GM12873 (cell line): ENCODE measurements around the gene EMX1.

Experiments
- TF ChIP-seq, protein P1 (sequence below): IDR thresholded peaks from 2 replicates; pipeline ENCODE4 v1.5.1; 2012; ENCODE audit warnings: low read depth, mild to moderate bottlenecking, moderate library complexity, low read length, control low read depth; ENCODE audit not compliant: insufficient read depth; ENCODE audit errors: missing control alignments

Gene EMX1

DNA sequence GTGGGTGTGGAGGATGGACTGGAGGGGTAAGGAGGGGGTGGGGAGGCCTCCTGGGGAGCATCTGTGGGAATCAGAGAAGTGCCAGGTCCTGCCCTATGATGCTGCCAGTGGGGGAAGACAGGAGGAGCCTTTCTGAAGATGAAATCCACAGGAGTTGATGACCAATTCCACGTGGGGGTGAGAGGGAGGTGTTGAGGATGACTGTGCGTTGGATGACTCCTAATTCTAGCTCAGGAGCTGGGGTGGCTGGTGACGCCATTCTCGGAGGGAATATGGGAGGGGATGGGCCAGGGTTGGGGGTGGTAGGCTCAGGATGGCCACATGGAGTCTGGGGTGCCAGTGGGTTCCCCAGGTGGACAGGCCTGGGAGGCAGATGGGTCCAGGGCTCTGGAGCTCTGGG lies 32.3 kb downstream of the EMX1 start:
- TF ChIP-seq, protein P1, sequence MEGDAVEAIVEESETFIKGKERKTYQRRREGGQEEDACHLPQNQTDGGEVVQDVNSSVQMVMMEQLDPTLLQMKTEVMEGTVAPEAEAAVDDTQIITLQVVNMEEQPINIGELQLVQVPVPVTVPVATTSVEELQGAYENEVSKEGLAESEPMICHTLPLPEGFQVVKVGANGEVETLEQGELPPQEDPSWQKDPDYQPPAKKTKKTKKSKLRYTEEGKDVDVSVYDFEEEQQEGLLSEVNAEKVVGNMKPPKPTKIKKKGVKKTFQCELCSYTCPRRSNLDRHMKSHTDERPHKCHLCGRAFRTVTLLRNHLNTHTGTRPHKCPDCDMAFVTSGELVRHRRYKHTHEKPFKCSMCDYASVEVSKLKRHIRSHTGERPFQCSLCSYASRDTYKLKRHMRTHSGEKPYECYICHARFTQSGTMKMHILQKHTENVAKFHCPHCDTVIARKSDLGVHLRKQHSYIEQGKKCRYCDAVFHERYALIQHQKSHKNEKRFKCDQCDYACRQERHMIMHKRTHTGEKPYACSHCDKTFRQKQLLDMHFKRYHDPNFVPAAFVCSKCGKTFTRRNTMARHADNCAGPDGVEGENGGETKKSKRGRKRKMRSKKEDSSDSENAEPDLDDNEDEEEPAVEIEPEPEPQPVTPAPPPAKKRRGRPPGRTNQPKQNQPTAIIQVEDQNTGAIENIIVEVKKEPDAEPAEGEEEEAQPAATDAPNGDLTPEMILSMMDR: no peak

DNA sequence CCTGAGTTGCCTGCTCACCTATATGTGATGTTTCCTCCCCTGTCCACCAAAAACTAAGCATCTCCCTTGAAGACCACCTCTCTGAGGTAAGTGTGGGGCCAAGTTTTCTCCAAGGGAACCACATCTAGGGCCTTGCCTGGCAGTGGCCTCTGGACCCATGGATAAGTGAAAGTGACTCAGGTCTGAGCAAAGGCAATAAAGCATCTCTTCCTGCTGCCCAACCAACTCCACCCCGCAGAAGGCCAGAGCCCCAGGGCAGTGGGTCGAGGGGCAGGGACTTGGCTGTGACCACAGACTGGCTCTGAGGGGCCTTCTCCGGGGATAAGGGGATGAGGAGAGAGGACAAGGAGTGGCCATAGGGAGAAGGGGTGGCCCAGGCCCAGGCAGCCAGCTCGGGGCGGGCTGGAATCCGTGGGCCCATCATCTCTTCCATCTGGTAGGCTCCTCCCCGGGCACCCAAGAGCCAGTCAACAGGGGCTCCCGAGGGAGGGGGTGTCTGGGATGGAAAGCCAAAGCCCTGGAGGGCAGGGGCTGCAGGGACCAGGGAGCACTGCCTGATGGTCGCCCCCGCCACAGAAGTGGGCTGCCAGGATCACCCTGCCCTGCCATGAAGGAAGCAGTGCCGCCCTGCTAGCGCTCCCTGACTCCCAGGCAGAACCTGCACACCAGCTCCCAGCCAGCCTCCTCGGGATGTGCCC lies 33.4 kb downstream of the EMX1 start:
- TF ChIP-seq, protein P1: no peak

DNA sequence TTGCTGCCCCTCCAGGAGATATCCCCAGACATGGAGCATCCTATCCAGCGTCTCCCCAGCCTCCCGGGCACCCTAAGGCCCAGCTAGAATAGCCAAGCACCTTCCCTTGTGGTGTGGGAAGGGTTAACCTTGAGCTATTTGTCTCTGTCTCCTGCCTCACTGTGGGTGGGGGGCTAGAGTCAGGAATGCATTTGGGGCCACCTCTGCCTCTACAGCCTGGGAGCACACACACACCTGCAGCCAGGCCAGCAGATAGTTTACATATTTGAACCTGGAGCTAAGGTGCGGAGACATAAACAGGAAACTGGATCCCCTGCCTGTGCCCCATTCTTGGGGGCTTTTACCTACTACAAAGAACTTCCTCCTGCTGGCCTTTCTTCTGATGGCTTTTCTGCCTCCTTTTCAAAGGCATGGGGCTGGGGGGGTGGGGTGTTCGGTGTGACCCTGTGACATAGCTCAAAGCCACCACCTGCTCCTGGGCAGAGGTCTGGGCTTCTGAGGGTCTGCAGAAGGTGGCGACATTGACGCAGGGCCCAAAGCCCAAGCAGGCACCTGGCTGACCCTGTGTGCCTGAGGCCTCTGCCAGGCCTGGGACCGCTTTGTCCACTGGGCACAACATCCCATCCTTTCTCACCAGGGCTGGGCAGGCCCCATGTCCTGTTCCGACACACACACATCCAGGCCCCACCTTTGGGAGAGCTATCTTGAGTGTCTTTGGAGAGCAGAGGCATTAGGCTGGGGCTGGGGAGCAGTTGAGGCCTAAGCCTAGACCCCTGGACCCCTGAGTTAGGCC lies 34.2 kb downstream of the EMX1 start:
- TF ChIP-seq, protein P1: no peak

DNA sequence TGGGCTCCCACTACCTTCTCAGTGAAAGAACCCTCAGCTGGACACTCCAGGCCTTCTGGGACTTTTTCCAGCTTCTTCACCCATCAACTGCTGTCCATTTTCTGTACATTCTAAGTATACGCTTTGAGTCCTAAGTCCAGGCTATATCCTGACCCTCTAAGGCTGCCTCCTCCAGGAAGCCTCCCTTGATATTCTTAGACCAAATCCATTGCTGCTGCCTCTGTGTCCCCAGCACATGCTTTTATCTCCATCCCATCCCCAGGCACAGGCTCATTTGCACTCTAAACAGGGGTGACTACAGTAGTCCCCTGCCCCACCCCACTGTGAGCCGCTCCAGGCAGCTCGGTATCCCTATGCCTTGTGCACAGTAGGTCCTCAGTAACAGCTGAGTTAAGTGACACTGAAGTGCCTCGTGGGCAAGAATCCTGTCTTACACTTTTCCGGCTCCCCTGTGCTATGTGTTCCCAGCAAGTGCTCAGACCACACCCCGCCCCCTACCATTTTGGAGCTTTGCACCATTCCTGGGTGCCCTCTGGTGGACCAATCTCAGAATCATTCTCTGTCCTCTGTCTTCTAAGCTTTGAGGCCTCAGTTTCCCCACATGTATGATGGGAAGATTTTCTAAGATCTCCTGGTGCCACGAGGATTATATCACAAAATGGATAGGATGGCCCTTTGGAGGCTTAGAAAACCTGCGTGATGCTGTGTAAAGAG lies 34.9 kb downstream of the EMX1 start:
- TF ChIP-seq, protein P1: no peak

DNA sequence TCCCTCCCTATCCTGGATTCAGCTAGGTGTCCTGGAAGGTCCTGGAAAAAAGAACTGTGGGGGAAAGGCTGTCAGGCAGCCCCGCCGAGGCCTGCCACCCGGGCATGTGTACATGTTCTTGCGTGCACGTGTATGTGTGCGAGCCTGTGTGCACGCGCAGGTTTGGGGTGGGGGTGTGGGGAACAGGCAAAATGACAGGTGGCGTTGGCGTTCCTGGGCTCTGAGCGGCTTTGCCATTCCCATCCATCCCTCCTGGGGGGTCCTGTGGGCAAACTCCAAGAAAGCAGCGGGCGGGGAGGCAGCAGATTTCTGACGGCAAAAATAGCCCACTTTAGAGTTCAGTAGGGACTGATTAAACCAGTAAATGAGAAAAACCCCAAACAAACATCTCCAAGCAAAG lies 35.6 kb downstream of the EMX1 start:
- TF ChIP-seq, protein P1: no peak

DNA sequence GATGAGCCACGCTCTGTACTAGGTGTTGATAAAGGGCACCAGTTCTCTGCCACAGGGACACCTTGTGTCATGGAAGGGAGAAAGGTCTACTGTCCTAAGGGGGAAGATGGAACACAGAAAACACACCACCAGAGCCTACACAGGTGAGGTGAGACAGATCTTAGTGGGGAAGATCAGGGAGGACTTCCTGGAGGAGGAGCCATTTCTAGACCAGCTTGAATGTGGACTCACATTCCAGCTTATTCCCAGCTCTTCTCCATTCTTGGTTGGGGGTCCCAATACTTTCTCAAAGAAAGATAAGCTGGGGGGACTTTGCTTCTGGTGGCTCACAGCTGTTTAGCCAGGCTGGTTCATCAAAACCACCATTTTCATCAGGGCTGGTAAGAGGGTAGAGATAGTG lies 36.2 kb downstream of the EMX1 start:
- TF ChIP-seq, protein P1: no peak

DNA sequence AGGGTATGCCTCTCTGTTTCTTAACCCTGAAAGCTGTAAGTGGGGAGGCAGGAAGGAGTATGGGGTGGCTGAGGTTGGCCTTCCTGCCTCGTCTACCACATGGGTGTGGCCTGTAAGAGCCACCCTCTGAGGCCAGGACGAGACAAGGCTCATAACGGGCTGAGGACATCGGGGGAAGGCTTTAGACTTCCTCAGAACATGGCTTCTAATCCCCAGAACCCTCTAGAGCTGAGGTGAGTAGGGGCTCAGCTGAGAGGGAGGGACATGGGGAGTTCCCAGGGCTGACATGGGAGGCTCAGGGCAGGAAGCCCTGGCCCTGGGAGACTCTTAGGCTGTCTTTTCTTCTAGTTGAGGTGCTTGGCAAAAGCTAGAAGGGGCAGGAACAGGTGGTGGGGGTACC lies 36.7 kb downstream of the EMX1 start:
- TF ChIP-seq, protein P1: no peak
